Activated naive CD8-positive, alpha-beta T cell treated with anti-CD3 and anti-CD28 coated beads, Interleukin-2, amount 50 U/mL, for 16 hours (primary cell): ENCODE data around the gene PLPPR3.

ENCODE experiments used
- DNase-seq: peaks from one replicate; pipeline ENCODE4 v3.0.0-alpha.2; 2020; ENCODE audit warnings: low read depth, low spot score

Gene PLPPR3

GRCh38 chr19:810077-810855 is 11.5 kb downstream of the PLPPR3 start:
- DNase-seq: no peak

- no peak for DNase-seq
Measured at GRCh38 chr19:808423-808775, 13.4 kb downstream of the PLPPR3 start.

- DNase-seq: no peak
Measured at GRCh38 chr19:807627-808422, 13.9 kb downstream of the PLPPR3 start.

- no peak for DNase-seq
Measured at GRCh38 chr19:806815-807421, 14.8 kb downstream of the PLPPR3 start.

- no peak for DNase-seq
Measured at GRCh38 chr19:805600-806550, 15.9 kb downstream of the PLPPR3 start.

- no peak for DNase-seq
Measured at GRCh38 chr19:805166-805551, 16.6 kb downstream of the PLPPR3 start.

- no peak for DNase-seq
Measured at GRCh38 chr19:804419-805165, 17.2 kb downstream of the PLPPR3 start.

- DNase-seq: no peak
Measured at GRCh38 chr19:803686-804418, 17.9 kb downstream of the PLPPR3 start.

- no peak for DNase-seq
Measured at GRCh38 chr19:803099-803561, 18.6 kb downstream of the PLPPR3 start.

- no peak for DNase-seq
Measured at GRCh38 chr19:802498-803098, 19.2 kb downstream of the PLPPR3 start.

GRCh38 chr19:801861-802497 is 19.8 kb downstream of the PLPPR3 start:
- no peak for DNase-seq

- DNase-seq: no peak
Measured at GRCh38 chr19:801030-801860, 20.5 kb downstream of the PLPPR3 start.

- DNase-seq: no peak
Measured at GRCh38 chr19:800360-801029, 21.3 kb downstream of the PLPPR3 start.

- DNase-seq: no peak
Measured at GRCh38 chr19:799076-799881, 22.5 kb downstream of the PLPPR3 start.

GRCh38 chr19:798415-799075 is 23.2 kb downstream of the PLPPR3 start:
- DNase-seq: no peak
